Nasal cavity respiratory epithelium epithelial cell of viscerocranial mucosa (primary cell): ENCODE results near the gene KHDC1. TPM values are rescaled to one million over a fixed set of nuclear protein-coding genes. Genes with fewer than 3 reads are reported as not detected.

ENCODE experiments used
- total RNA-seq: library from RNA; depleted of rRNA; stranded (reverse); fragments of >200 nt; gene quantifications from 2 replicates; pipeline ENCODE4 v1.2.3, GENCODE V29; 2014

KHDC1 gene
- 0.68 and 1.7 TPM in 2 replicates for total RNA-seq

GRCh38 chr6:73262671-73263569 lies at the start of gene KHDC1:
KHDC1 (minus strand) TSS chr6:73263196; CDS start chr6:73242517, 20,679 bp downstream.

GRCh38 chr6:73225396-73225795 lies 37.6 kb downstream of the KHDC1 start, which contains the start of gene KHDC1L:
KHDC1L (minus strand) TSS chr6:73225496; CDS start chr6:73225408, 88 bp downstream.

Other genes with a start within 250 kb of the KHDC1 start
- not detected in 2 replicates for gene KHDC1L, start 37.7 kb downstream of the KHDC1 start, total RNA-seq
- not detected in 2 replicates for gene DPPA5, start 91.1 kb upstream of the KHDC1 start, total RNA-seq
- not detected in 2 replicates for gene KHDC3L, start 99.5 kb upstream of the KHDC1 start, total RNA-seq
- 0.14 TPM in 1 of 2 replicates, not detected in the other for gene OOEP, start 106.7 kb upstream of the KHDC1 start, total RNA-seq
- 0.34 and 1.00 TPM in 2 replicates for gene DDX43, start 131.6 kb upstream of the KHDC1 start, total RNA-seq
- 5.6 and 11.3 TPM in 2 replicates for gene CGAS, start 189.1 kb upstream of the KHDC1 start, total RNA-seq
- gene MTO1, start 198.5 kb upstream of the KHDC1 start, total RNA-seq, result 39.0 and 66.6 TPM in 2 replicates